Stomach (tissue), 9 donors: ENCODE data around the gene C10orf90. TPM values are rescaled to one million over a fixed set of nuclear protein-coding genes. Genes with fewer than 3 reads are reported as not detected.

Source experiments
- DNase-seq, 2 donors: peaks; one replicate each; pipeline versions ENCODE4 v3.0.0 to v3.0.0-alpha.2; 2013 to 2019
- H3K27ac ChIP-seq, 5 donors: fragments of 200-600 bp in 4 of 5; sonication (generic) in 4 of 5; one replicate each; pipeline ENCODE4 v1.5.1; 2013 to 2019; ENCODE audit warnings: mild to moderate bottlenecking in 1 of 5, moderate library complexity in 1 of 5
- H3K27me3 ChIP-seq, 3 donors: fragments of 200-600 bp; sonication (generic); one replicate each; pipeline ENCODE4 v1.5.1; 2017 to 2019; ENCODE audit warnings: mixed run types in 1 of 3
- H3K36me3 ChIP-seq, 4 donors: fragments of 200-600 bp; sonication (generic); 1 replicate in 3 of 4; 2 replicates in 1 of 4; pipeline ENCODE4 v1.5.1; 2016 to 2019
- H3K4me1 ChIP-seq, 4 donors: fragments of 200-600 bp; sonication (generic); one replicate each; pipeline ENCODE4 v1.5.1; 2016 to 2019
- H3K4me3 ChIP-seq, 4 donors: fragments of 200-600 bp; sonication (generic) in 3 of 4; one replicate each; pipeline ENCODE4 v1.5.1; 2016 to 2019; ENCODE audit warnings: mild to moderate bottlenecking in 1 of 4
- H3K9me3 ChIP-seq, 4 donors: fragments of 200-600 bp; sonication (generic); one replicate each; pipeline ENCODE4 v1.5.1; 2016 to 2019
- EP300 ChIP-seq: sonication (generic); formaldehyde crosslinking; IDR thresholded peaks from one replicate; pipeline ENCODE4 v1.6.1; 2017; ENCODE audit warnings: antibody characterized with exemption
- POLR2A ChIP-seq, 4 donors: fragments of 450-650 bp; IDR thresholded peaks; one replicate each; pipeline ENCODE4 v1.6.1; 2016; ENCODE audit warnings: antibody characterized with exemption in 4 of 4, control low read depth in 2 of 4, mild to moderate bottlenecking in 1 of 4, moderate library complexity in 1 of 4
- POLR2AphosphoS5 ChIP-seq, 3 donors: sonication (generic); formaldehyde crosslinking; IDR thresholded peaks; one replicate each; pipeline ENCODE4 v1.6.1; 2016; ENCODE audit warnings: antibody characterized with exemption in 3 of 3
- WGBS, 5 donors: extraction: QIAGEN DNeasy Blood & Tissue Kit in 3 of 5; methylation state at CpG; one replicate each; pipeline versions ENCODE4 v1.1.5 to v1.1.7; 2013 to 2018; 5-methylcytosine and 5-hydroxymethylcytosine counted together
- intact Hi-C: fragments of 100-400 bp; cut with DNase I; formaldehyde crosslinking; loops from one replicate; pipeline ENCODE4 v1.15.1; 2023; ENCODE audit warnings: low total_unique reads
- polyA plus RNA-seq, 3 donors: library from polyadenylated mRNA; stranded (reverse); fragments of 200-250 nt; gene quantifications; one replicate each; pipeline ENCODE4 v1.2.3, GENCODE V29; 2013
- total RNA-seq, 5 donors: library from RNA; depleted of rRNA; stranded (reverse); fragments of >200 nt; gene quantifications; one replicate each; pipeline versions ENCODE4 v1.1.0 to v1.2.3, GENCODE V29; 2014 to 2016
- TF ChIP-seq, protein P1 (sequence below), 7 experiments: fragments of 450-650 bp in 4 of 7; fragments of 200-600 bp in 3 of 7; sonication (generic) in 3 of 7; IDR thresholded peaks; one replicate each; pipeline ENCODE4 v1.5.1; 2016 to 2019; ENCODE audit warnings: antibody characterized with exemption in 7 of 7, control low read depth in 2 of 7, mild to moderate bottlenecking in 1 of 7
- donor health status: healthy with polysubstance abuse.
- donor health status: Bipolar disorder and iron deficiency.
- donor health status: healthy.

The C10orf90 gene
- total and polyA plus RNA-seq, 8 donors, result not detected

DNA sequence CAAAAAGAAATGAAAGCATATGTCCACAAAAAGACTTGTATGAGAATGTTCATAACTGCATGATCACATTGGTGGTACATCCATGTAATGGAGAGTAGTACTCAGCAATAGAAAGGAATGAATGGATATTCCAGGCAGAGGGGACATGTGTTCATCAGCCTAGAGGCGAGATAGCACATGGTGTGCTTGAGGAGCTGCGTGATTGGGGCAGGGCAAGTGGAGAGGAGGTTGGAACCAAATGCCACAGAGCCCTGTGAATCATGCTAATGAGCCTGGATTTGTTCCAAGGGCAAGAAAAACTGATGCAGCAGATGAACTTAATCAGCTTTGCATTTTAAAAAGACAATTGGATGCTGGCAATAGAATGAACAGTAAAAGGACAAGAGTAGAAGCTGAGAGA, 73.3 kb downstream of the C10orf90 start:
- Histone ChIP-seq H3K9me3 (no peaks in the 10 kb centered on the region), H3K4me1 (no peaks in the 10 kb centered on the region), H3K27me3 (no peaks in the 10 kb centered on the region), H3K27ac (no peak overlapping the region), H3K36me3 (no peaks in the 10 kb centered on the region), H3K4me3 (no peak overlapping the region)
- 63 to 76% (median 73%) methylated on average over 2 of the region's 2 CpGs for whole genome bisulfite sequencing, 5 donors
- intact Hi-C loops, result no loop called here
- no peak for TF ChIP-seq EP300
- no peak for TF ChIP-seq POLR2A (IDR thresholded peaks at IDR 0.05)
- no peak for TF ChIP-seq POLR2AphosphoS5 (IDR thresholded peaks at IDR 0.05)
- TF ChIP-seq, protein P1, sequence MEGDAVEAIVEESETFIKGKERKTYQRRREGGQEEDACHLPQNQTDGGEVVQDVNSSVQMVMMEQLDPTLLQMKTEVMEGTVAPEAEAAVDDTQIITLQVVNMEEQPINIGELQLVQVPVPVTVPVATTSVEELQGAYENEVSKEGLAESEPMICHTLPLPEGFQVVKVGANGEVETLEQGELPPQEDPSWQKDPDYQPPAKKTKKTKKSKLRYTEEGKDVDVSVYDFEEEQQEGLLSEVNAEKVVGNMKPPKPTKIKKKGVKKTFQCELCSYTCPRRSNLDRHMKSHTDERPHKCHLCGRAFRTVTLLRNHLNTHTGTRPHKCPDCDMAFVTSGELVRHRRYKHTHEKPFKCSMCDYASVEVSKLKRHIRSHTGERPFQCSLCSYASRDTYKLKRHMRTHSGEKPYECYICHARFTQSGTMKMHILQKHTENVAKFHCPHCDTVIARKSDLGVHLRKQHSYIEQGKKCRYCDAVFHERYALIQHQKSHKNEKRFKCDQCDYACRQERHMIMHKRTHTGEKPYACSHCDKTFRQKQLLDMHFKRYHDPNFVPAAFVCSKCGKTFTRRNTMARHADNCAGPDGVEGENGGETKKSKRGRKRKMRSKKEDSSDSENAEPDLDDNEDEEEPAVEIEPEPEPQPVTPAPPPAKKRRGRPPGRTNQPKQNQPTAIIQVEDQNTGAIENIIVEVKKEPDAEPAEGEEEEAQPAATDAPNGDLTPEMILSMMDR (IDR thresholded peaks at IDR 0.05), result no peak
- DNase-seq, result no peak

DNA sequence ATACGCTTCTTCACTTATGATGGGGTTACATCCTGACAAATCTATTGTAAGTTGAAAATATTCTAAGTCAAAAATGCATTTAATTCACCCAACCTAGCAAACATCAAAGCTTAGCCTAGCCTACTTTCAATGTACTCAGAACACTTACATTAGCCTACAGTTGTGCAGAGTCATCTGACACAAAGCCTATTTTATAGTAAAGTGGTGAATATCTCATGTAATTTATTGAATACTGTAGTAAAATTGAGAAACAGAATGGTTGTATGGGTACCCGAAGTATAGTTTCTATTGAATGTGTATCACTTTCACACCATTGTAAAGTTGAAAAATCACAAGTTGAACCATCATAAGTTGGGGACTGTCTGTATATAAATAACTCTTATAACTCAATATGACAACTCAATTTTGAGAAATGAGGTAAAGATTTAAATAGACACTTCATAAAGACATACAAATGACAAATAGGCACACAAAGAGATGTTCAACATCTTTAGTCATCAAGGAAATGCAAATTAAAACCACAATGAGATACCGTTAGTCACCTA, 73.9 kb downstream of the C10orf90 start:
- no peak for DNase-seq
- Histone ChIP-seq H3K4me1 (no peaks in the 10 kb centered on the region), H3K27me3 (no peaks in the 10 kb centered on the region), H3K36me3 (no peaks in the 10 kb centered on the region), H3K4me3 (no peak overlapping the region), H3K27ac (no peak overlapping the region), H3K9me3 (no peaks in the 10 kb centered on the region)
- TF ChIP-seq POLR2A (IDR thresholded peaks at IDR 0.05) (no peak), EP300 (no peak), POLR2AphosphoS5 (IDR thresholded peaks at IDR 0.05) (no peak)
- TF ChIP-seq, protein P1 (IDR thresholded peaks at IDR 0.05), result no peak
- intact Hi-C loops, result no loop called here
- 83 to 94% (median 87%) methylated on average over 3 of the region's 3 CpGs for WGBS, 5 donors

DNA sequence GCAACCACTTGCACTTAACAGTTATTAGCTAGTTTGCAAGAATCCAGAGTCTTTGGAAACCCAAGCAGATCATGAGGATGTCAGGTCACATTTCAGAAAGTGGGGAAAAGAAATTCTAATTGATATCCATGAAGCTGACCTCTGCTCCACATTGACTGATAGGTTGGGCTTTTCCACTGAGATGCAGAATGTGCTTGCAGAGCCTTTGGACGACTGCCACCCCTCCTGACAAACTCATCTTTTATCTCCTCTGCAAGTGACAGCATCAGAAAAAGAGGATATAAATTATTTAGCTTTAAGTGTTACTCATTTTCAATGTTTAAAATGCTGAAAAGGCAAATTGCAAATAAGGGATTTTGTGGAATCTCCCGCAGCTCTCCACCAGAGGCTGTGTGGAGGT, 75.3 kb downstream of the C10orf90 start:
- Histone ChIP-seq H3K27ac (no peak overlapping the region), H3K9me3 (no peaks in the 10 kb centered on the region), H3K36me3 (no peaks in the 10 kb centered on the region), H3K4me1 (no peaks in the 10 kb centered on the region), H3K27me3 (no peaks in the 10 kb centered on the region), H3K4me3 (no peak overlapping the region)
- 32 to 42% (median 40%) methylated on average over 2 of the region's 2 CpGs for WGBS, 5 donors
- TF ChIP-seq, protein P1 (IDR thresholded peaks at IDR 0.05), result no peak
- TF ChIP-seq EP300, result no peak
- no peak for TF ChIP-seq POLR2A (IDR thresholded peaks at IDR 0.05)
- TF ChIP-seq POLR2AphosphoS5 (IDR thresholded peaks at IDR 0.05), result no peak
- intact Hi-C loops, result no loop called here
- DNase-seq, result no peak

DNA sequence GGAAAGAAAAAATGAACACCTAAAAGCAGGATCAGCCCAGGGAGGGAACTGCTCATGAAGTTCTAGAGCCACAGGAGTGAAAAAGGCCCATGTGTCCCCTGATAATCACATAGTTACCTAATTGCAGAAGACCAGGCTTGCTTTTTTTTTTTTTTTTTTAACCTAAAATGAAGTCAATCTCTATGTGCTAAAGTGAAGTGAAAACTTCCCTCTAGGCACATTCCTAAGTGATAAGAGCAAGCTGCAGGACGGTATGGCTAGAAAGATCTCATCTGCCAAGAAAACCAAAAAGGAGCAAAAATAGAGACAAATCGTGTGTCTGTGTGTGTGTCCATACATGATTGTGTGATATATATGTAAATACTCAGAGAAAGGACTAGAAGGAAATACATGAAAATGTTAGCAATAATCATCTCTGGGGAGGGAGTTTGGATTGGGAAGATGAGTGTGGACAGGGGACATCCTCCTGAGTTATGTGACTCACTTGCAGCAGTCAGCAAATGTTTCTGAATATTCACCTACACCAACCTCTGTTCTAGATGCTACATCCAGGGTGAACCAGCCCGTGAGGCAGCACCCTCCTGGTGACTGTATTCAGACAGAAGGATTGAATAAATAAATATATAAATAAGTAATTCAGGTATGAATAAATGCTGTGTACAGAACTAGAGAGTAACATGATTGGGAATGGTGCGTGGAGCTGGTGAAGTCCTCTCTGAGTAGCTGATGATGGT, 76.4 kb downstream of the C10orf90 start:
- Histone ChIP-seq H3K36me3 (no peaks in the 10 kb centered on the region), H3K27ac (no peak overlapping the region), H3K4me3 (no peak overlapping the region), H3K9me3 (no peaks in the 10 kb centered on the region), H3K4me1 (no peaks in the 10 kb centered on the region), H3K27me3 (no peaks in the 10 kb centered on the region)
- 73 to 79% (median 74%) methylated on average over 4 of the region's 4 CpGs for WGBS, 5 donors
- DNase-seq, result no peak
- TF ChIP-seq POLR2A (IDR thresholded peaks at IDR 0.05), result no peak
- no peak for TF ChIP-seq EP300
- intact Hi-C loops, result no loop called here

DNA sequence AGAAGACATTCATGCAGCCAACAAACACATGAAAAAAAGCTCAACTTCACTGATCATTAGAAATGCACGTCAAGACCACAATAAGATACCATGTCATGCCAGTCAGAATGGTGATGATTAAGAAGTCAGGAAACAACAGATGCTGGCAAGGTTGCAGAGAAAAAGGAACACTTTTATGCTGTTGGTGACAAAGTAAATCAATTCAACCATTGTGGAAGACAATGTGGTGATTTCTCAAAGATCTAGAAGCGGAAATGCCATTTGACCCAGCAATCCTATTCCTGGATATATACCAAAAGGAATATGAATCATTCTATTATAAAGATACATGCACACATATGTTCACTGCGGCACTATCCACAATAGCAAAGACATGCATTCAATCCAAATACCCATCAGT, 77.6 kb downstream of the C10orf90 start:
- no peaks in the 10 kb centered on the region for H3K36me3 ChIP-seq
- no peak overlapping the region for H3K27ac ChIP-seq
- no peak overlapping the region for H3K4me3 ChIP-seq
- no peaks in the 10 kb centered on the region for H3K27me3 ChIP-seq
- no peaks in the 10 kb centered on the region for H3K4me1 ChIP-seq
- no peak for DNase-seq
- intact Hi-C loops, result no loop called here
- TF ChIP-seq, protein P1 (IDR thresholded peaks at IDR 0.05), result no peak
- TF ChIP-seq POLR2AphosphoS5 (IDR thresholded peaks at IDR 0.05) (no peak), POLR2A (IDR thresholded peaks at IDR 0.05) (no peak), EP300 (no peak)
- no peaks in the 10 kb centered on the region for H3K9me3 ChIP-seq
- 87 to 96% (median 92%) methylated on average over 3 of the region's 3 CpGs for WGBS, 5 donors
